Neural progenitor cell (in vitro differentiated cells): ENCODE results near the gene NKD2. TPM values are rescaled to one million over a fixed set of nuclear protein-coding genes. Genes with fewer than 3 reads are reported as not detected.

Experiments used
- DNase-seq: peaks from one replicate; pipeline ENCODE4 v3.0.0-alpha.2; 2016; ENCODE audit warnings: low spot score
- H2AFZ ChIP-seq: fragments of 200-600 bp; sonication (generic); replicated peaks from 2 replicates; pipeline ENCODE4 v1.6.1; 2016; ENCODE audit warnings: antibody characterized with exemption
- H3F3A ChIP-seq: fragments of 200-600 bp; sonication (generic); 2 replicates; pipeline ENCODE4 v1.6.1; 2016; ENCODE audit warnings: antibody characterized with exemption, low read depth
- H3K27ac ChIP-seq: fragments of 200-600 bp; sonication (generic); 2 replicates; pipeline ENCODE4 v1.5.1; 2016; ENCODE audit warnings: mild to moderate bottlenecking
- H3K27me3 ChIP-seq: fragments of 200-600 bp; sonication (generic); 2 replicates; pipeline ENCODE4 v1.6.1; 2016; ENCODE audit warnings: mild to moderate bottlenecking, moderate library complexity
- H3K36me3 ChIP-seq: fragments of 200-600 bp; sonication (generic); 2 replicates; pipeline ENCODE4 v1.5.1; 2016
- H3K4me1 ChIP-seq: fragments of 200-600 bp; sonication (generic); 2 replicates; pipeline ENCODE4 v1.6.1; 2016; ENCODE audit warnings: mixed run types
- H3K4me2 ChIP-seq: fragments of 200-600 bp; sonication (generic); 2 replicates; pipeline ENCODE4 v1.6.1; 2016
- H3K4me3 ChIP-seq: fragments of 200-600 bp; sonication (generic); 2 replicates; pipeline ENCODE4 v1.5.1; 2016
- H3K79me2 ChIP-seq: fragments of 200-600 bp; sonication (generic); 2 replicates; pipeline ENCODE4 v1.6.1; 2016; ENCODE audit warnings: low read depth
- H3K9ac ChIP-seq: fragments of 200-600 bp; sonication (generic); 2 replicates; pipeline ENCODE4 v1.6.1; 2016
- H3K9me3 ChIP-seq: fragments of 200-600 bp; sonication (generic); 2 replicates; pipeline ENCODE4 v1.5.1; 2016; ENCODE audit warnings: low read depth
- H4K20me1 ChIP-seq: fragments of 200-600 bp; sonication (generic); 2 replicates; pipeline ENCODE4 v1.6.1; 2016; ENCODE audit warnings: low read depth
- H3K27ac Mint-ChIP-seq: 3 replicates; pipeline ENCODE4 v1.8.0; 2021; ENCODE audit warnings: mixed read lengths
- H3K27me3 Mint-ChIP-seq: 2 replicates; pipeline ENCODE4 v1.8.0; 2022; ENCODE audit warnings: low read depth, mild to moderate bottlenecking, inconsistent platforms, moderate library complexity, mixed read lengths; ENCODE audit not compliant: insufficient read depth
- H3K36me3 Mint-ChIP-seq: 3 replicates; pipeline ENCODE4 v1.8.0; 2021; ENCODE audit warnings: mixed read lengths
- H3K4me1 Mint-ChIP-seq: 3 replicates; pipeline ENCODE4 v1.8.0; 2021; ENCODE audit warnings: mixed read lengths
- H3K4me3 Mint-ChIP-seq: 3 replicates; pipeline ENCODE4 v1.8.0; 2021; ENCODE audit warnings: mild to moderate bottlenecking, moderate library complexity, mixed read lengths
- H3K9me3 Mint-ChIP-seq: 3 replicates; pipeline ENCODE4 v1.8.0; 2020; ENCODE audit warnings: mixed read lengths
- EZH2 ChIP-seq: fragments of 200-600 bp; sonication (generic); IDR thresholded peaks from 2 replicates; pipeline ENCODE4 v1.6.1; 2017; ENCODE audit warnings: antibody characterized with exemption, mild to moderate bottlenecking, moderate library complexity
- EZH2phosphoT487 ChIP-seq: fragments of 200-600 bp; sonication (generic); IDR thresholded peaks from 2 replicates; pipeline ENCODE4 v1.6.1; 2017; ENCODE audit warnings: antibody characterized with exemption
- total RNA-seq: library from RNA; depleted of rRNA; stranded (reverse); fragments of >200 nt; gene quantifications from 2 replicates; pipeline ENCODE4 v1.2.3, GENCODE V29; 2015; ENCODE audit warnings: low replicate concordance
- TF ChIP-seq, protein P1 (sequence below): fragments of 200-600 bp; sonication (generic); IDR thresholded peaks from 2 replicates; pipeline ENCODE4 v1.5.1; 2017; ENCODE audit warnings: antibody characterized with exemption, mild to moderate bottlenecking

NKD2 gene
- total RNA-seq, 1 donor from 2014 or later, result 1.3 TPM

DNA sequence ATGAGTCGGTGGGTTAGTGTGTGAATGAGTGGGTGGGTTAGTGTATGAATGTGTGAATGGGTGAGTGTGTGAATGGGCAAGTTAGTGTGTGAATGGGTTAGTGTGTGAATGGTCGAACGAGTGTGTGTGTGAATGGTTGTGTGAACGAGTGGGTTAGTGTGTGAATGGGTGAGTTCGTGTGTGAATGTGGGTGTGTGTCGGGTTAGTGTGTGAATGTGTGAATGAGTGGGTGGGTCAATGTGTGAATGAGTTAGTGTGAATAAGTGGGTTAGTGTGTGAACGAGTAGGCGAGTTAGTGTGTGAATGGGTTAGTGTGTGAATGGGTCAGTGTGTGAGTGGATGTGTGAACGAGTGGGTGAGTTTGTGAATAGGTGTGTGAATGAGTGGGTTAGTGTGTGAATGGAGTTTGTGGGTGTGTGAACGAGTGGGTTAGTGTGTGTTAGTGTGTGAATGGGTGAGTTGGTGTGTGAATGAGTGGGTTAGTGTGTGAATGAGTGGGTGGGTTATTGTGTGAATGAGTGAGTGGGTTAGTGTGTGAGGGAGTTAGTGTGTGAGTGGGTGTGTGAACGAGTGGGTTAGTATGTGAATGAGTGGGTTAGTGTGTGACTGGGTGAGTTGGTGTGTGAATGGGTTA, 38.8 kb downstream of the NKD2 start:
- Mint-ChIP-seq H3K27ac (peak overlapping the region; percentile 11), H3K4me1 (peaks cover 3% of the 10 kb centered on the region)

DNA sequence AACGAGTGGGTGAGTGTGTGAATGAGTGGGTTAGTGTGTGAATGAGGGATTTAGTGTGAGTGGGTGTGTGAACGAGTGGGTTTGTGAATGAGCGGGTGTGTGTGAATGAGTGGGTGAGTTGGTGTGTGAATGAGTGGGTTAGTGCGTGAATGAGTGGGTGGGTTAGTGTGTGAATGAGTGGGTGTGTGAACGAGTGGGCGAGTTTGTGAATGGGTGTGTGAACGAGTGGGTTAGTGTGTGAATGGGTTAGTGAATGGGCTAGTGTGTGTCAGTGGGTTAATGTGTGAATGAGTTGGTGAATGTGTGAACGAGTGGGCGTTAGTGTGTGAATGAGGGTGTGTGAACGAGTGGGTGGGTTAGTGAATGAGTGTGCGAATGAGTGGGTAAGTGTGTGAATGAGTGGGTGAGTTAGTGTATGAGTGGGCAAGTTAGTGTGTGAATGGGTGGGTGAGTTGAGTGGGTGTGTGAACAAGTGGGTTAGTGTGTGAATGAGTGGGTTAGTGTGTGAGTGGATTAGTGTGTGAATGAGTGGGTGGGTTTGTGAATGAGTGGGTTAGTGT, 39.6 kb downstream of the NKD2 start:
- Histone ChIP-seq H2AFZ (no peak overlapping the region), H4K20me1 (no peaks in the 10 kb centered on the region), H3F3A (no peaks in the 10 kb centered on the region), H3K27me3 (no peaks in the 10 kb centered on the region), H3K4me3 (no peak overlapping the region), H3K9me3 (no peaks in the 10 kb centered on the region), H3K4me1 (no peaks in the 10 kb centered on the region), H3K9ac (no peak overlapping the region), H3K36me3 (no peaks in the 10 kb centered on the region), H3K27ac (no peak overlapping the region), H3K4me2 (no peak overlapping the region), H3K79me2 (no peaks in the 10 kb centered on the region)
- H3K27me3 Mint-ChIP-seq, result peaks cover 21% of the 10 kb centered on the region
- TF ChIP-seq EZH2, result no peak
- no peak for TF ChIP-seq EZH2phosphoT487
- TF ChIP-seq, protein P1, sequence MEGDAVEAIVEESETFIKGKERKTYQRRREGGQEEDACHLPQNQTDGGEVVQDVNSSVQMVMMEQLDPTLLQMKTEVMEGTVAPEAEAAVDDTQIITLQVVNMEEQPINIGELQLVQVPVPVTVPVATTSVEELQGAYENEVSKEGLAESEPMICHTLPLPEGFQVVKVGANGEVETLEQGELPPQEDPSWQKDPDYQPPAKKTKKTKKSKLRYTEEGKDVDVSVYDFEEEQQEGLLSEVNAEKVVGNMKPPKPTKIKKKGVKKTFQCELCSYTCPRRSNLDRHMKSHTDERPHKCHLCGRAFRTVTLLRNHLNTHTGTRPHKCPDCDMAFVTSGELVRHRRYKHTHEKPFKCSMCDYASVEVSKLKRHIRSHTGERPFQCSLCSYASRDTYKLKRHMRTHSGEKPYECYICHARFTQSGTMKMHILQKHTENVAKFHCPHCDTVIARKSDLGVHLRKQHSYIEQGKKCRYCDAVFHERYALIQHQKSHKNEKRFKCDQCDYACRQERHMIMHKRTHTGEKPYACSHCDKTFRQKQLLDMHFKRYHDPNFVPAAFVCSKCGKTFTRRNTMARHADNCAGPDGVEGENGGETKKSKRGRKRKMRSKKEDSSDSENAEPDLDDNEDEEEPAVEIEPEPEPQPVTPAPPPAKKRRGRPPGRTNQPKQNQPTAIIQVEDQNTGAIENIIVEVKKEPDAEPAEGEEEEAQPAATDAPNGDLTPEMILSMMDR, result no peak
- peaks cover 12% of the 10 kb centered on the region for H3K9me3 Mint-ChIP-seq
- no peak overlapping the region for H3K4me3 Mint-ChIP-seq
- no peak for DNase-seq
- peaks cover 3% of the 10 kb centered on the region for H3K4me1 Mint-ChIP-seq
- H3K27ac Mint-ChIP-seq, result no peak overlapping the region
- peaks cover 3% of the 10 kb centered on the region for H3K36me3 Mint-ChIP-seq

More for the DNA sequence above, 38.8 kb downstream of the NKD2 start:
- Mint-ChIP-seq H3K9me3 (peaks cover 12% of the 10 kb centered on the region), H3K4me3 (no peak overlapping the region), H3K27me3 (peaks cover 21% of the 10 kb centered on the region), H3K36me3 (peaks cover 3% of the 10 kb centered on the region)
- Histone ChIP-seq H3K27ac (no peak overlapping the region), H3K36me3 (no peaks in the 10 kb centered on the region), H3K9me3 (no peaks in the 10 kb centered on the region), H4K20me1 (no peaks in the 10 kb centered on the region), H3K4me2 (no peak overlapping the region), H3K79me2 (no peaks in the 10 kb centered on the region), H3K4me1 (no peaks in the 10 kb centered on the region), H3K27me3 (no peaks in the 10 kb centered on the region), H3K4me3 (no peak overlapping the region), H3F3A (no peaks in the 10 kb centered on the region), H3K9ac (no peak overlapping the region), H2AFZ (no peak overlapping the region)
- DNase-seq, result no peak
- TF ChIP-seq EZH2phosphoT487, result no peak
- TF ChIP-seq, protein P1, result no peak
- TF ChIP-seq EZH2, result no peak

DNA sequence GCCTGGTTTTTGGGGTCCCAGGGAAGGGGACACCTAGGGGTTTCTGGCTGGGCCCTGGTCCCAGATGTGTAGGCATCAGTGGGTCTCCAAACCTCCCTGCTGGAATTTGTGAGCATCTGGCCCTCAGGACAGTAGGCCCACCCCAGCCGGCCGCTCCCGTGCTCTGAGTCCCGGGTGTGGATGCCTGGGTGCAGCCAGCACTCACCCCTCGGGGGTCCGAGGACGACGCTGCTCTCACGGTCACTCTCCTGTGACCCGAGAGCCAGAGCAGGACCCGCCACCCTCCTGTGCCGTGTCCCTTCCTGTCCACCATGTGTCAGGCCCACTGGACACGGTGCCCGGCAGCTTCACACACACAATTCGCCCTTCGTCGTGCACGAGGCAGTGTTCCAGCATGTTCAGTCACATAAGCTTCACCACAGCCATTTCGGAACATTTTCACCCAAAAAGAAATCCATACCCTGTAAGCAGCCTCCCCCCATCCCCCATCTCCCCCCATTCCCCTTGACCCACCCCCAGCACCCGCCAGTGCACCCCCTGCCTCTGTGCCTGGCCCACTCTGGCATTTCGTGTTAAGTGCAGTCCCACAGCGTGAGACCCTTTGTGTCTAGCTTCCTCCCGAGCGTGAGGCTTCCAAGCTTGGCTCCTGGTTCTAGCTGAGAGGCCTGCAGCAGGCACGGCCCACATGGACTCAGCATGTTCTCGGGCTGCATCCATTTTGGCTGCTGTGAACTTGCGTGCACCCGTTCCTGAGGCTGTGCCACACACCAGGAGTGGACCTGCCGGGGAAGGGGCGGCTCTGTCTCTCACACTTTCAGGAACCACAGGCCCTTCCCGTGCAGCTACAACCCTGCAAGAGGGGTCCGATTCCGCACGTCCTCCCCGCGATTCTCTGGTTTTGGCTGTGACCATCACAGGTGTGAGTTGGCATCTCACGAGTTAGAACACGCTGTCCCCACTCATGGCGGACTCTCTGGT, 40.5 kb downstream of the NKD2 start:
- H3K4me1 ChIP-seq, result no peaks in the 10 kb centered on the region
- H3K9me3 Mint-ChIP-seq, result peaks cover 12% of the 10 kb centered on the region
- H3K4me3 Mint-ChIP-seq, result no peak overlapping the region
- H3F3A ChIP-seq, result no peaks in the 10 kb centered on the region
- H3K9ac ChIP-seq, result no peak overlapping the region
- H3K27me3 ChIP-seq, result no peaks in the 10 kb centered on the region
- peaks cover 3% of the 10 kb centered on the region for H3K36me3 Mint-ChIP-seq
- H4K20me1 ChIP-seq, result no peaks in the 10 kb centered on the region
- H3K27ac ChIP-seq, result no peak overlapping the region
- no peak overlapping the region for H2AFZ ChIP-seq
- peaks cover 3% of the 10 kb centered on the region for H3K4me1 Mint-ChIP-seq
- no peaks in the 10 kb centered on the region for H3K79me2 ChIP-seq
- H3K9me3 ChIP-seq, result no peaks in the 10 kb centered on the region
- no peaks in the 10 kb centered on the region for H3K36me3 ChIP-seq
- TF ChIP-seq EZH2phosphoT487 (no peak), EZH2 (no peak)
- TF ChIP-seq, protein P1, result no peak
- H3K27ac Mint-ChIP-seq, result peak overlapping the region; percentile 42
- DNase-seq, result no peak
- H3K4me2 ChIP-seq, result no peak overlapping the region
- H3K27me3 Mint-ChIP-seq, result peaks cover 21% of the 10 kb centered on the region
- H3K4me3 ChIP-seq, result no peak overlapping the region
